DOHH2 (cell line): Measurements from ENCODE around the gene IER5L.

Experiments
- H3F3A ChIP-seq: fragments of 200-600 bp; sonication (generic), shearing (Covaris generic); 2 replicates; pipeline ENCODE4 v1.6.0; 2016; ENCODE audit warnings: antibody characterized with exemption, mild to moderate bottlenecking; ENCODE audit not compliant: control insufficient read depth, insufficient read depth
- H3K27ac ChIP-seq: fragments of 200-600 bp; sonication (generic); 2 replicates; pipeline ENCODE4 v1.5.1; 2014; ENCODE audit warnings: low read depth, mild to moderate bottlenecking, low read length, moderate library complexity
- H3K27me3 ChIP-seq: fragments of 200-600 bp; sonication (generic); 2 replicates; pipeline ENCODE4 v1.6.1; 2014; ENCODE audit warnings: mild to moderate bottlenecking, low read length, mixed read lengths; ENCODE audit not compliant: control insufficient read depth
- H3K36me3 ChIP-seq: fragments of 200-600 bp; sonication (generic); 2 replicates; pipeline ENCODE4 v1.6.1; 2014; ENCODE audit warnings: mild to moderate bottlenecking, low read length, moderate library complexity, mixed read lengths; ENCODE audit not compliant: control insufficient read depth
- H3K4me1 ChIP-seq: fragments of 200-600 bp; sonication (generic); 2 replicates; pipeline ENCODE4 v1.6.1; 2014; ENCODE audit warnings: mild to moderate bottlenecking, low read length, mixed read lengths; ENCODE audit not compliant: control insufficient read depth
- H3K4me2 ChIP-seq: fragments of 200-600 bp; sonication (generic); 2 replicates; pipeline ENCODE4 v1.6.0; 2014; ENCODE audit warnings: mild to moderate bottlenecking, low read length, moderate library complexity
- H3K4me3 ChIP-seq: fragments of 200-600 bp; sonication (generic); 2 replicates; pipeline ENCODE4 v1.5.1; 2014; ENCODE audit warnings: mild to moderate bottlenecking, low read length, mixed read lengths
- H3K79me2 ChIP-seq: fragments of 200-600 bp; sonication (generic); 2 replicates; pipeline ENCODE4 v1.6.1; 2014; ENCODE audit warnings: mild to moderate bottlenecking, low read length, mixed read lengths; ENCODE audit not compliant: control insufficient read depth
- H3K9me2 ChIP-seq: fragments of 200-600 bp; sonication (generic); replicated peaks from 2 replicates; pipeline ENCODE4 v1.6.1; 2014; ENCODE audit warnings: mild to moderate bottlenecking, low read length, mixed read lengths; ENCODE audit not compliant: control insufficient read depth
- H3K9me3 ChIP-seq: fragments of 200-600 bp; sonication (generic); 2 replicates; pipeline ENCODE4 v1.6.1; 2014; ENCODE audit warnings: antibody characterized with exemption, low read length, mixed read lengths; ENCODE audit not compliant: control insufficient read depth, insufficient read depth
- H4K20me1 ChIP-seq: fragments of 200-600 bp; sonication (generic); 2 replicates; pipeline ENCODE4 v1.6.0; 2014; ENCODE audit warnings: low read depth, mild to moderate bottlenecking, antibody characterized with exemption, low read length, moderate library complexity; ENCODE audit not compliant: control insufficient read depth, insufficient read depth
- CTCF ChIP-seq: fragments of 200-600 bp; sonication (generic); IDR thresholded peaks from one replicate; pipeline ENCODE4 v1.5.1; 2014; ENCODE audit warnings: antibody characterized with exemption, mild to moderate bottlenecking, low read depth, low read length; ENCODE audit not compliant: poor library complexity, severe bottlenecking
- EZH2phosphoT487 ChIP-seq: fragments of 200-600 bp; sonication (generic); IDR thresholded peaks from 2 replicates; pipeline ENCODE4 v1.6.1; 2017; ENCODE audit warnings: borderline replicate concordance, mild to moderate bottlenecking, antibody characterized with exemption, low read length, moderate library complexity, mixed read lengths

Gene IER5L

GRCh38 chr9:129201866-129202265 is 23.8 kb upstream of the IER5L start:
- Histone ChIP-seq H3K27ac (no peak overlapping the region), H3K9me3 (no peaks in the 10 kb centered on the region), H3K4me3 (no peak overlapping the region), H3K27me3 (peaks cover 6% of the 10 kb centered on the region), H3F3A (no peaks in the 10 kb centered on the region), H3K9me2 (no peaks in the 10 kb centered on the region), H4K20me1 (no peaks in the 10 kb centered on the region), H3K79me2 (no peaks in the 10 kb centered on the region), H3K4me1 (no peaks in the 10 kb centered on the region), H3K4me2 (no peak overlapping the region), H3K36me3 (no peaks in the 10 kb centered on the region)
- no peak for TF ChIP-seq EZH2phosphoT487
- TF ChIP-seq CTCF, result no peak

- Histone ChIP-seq H4K20me1 (no peaks in the 10 kb centered on the region), H3F3A (no peaks in the 10 kb centered on the region), H3K36me3 (no peaks in the 10 kb centered on the region), H3K4me3 (no peak overlapping the region), H3K27ac (no peak overlapping the region), H3K4me1 (no peaks in the 10 kb centered on the region), H3K9me2 (no peaks in the 10 kb centered on the region), H3K27me3 (peaks cover 6% of the 10 kb centered on the region), H3K4me2 (no peak overlapping the region), H3K9me3 (no peaks in the 10 kb centered on the region), H3K79me2 (no peaks in the 10 kb centered on the region)
- TF ChIP-seq CTCF (no peak), EZH2phosphoT487 (no peak)
Observed at GRCh38 chr9:129201289-129201688, 23.2 kb upstream of the IER5L start.

DNA sequence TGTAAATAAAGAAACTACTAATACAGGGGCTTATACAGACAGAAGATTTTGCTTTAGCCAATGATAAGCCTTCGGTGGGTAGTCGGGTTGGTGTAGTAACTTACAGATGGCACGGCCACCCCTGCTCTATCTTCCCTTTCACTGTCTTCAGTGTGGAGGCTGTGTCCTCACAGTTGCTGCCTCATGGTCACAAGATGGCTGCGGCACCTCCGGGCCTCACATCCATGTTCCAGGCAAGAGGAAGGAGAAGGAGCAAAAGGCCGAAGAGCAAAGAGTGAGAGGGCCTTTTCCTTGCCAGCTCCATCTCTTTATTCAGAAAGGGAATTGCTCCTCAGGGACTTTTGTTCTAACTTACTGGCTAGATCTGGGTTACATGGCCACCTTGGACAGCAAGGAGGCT is 22.2 kb upstream of the IER5L start:
- Histone ChIP-seq H3K4me1 (no peaks in the 10 kb centered on the region), H3K36me3 (no peaks in the 10 kb centered on the region)
- no peak for TF ChIP-seq EZH2phosphoT487
- TF ChIP-seq CTCF, result no peak

DNA sequence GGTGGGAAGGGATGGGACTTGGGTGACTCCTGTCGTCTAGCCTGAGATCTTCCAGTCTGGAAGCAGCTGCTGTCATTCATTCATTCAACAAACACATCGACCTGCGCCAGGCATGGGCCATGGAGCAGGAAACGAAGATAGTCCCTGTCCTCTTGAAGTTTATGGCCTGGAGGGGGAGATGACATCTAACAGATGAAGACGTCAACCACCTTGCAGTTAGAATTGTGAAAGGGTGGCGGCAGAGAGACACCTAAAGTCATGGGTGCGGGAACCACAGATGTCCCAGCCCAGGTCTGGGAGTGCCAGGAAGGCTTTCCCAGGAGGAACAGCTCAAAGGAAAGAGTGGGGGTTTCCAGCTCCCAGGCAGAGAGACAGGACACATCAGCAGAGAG is 21.0 kb upstream of the IER5L start:
- Histone ChIP-seq H3K9me2 (no peaks in the 10 kb centered on the region), H3K4me1 (no peaks in the 10 kb centered on the region), H3K79me2 (no peaks in the 10 kb centered on the region), H3K4me3 (no peak overlapping the region), H3F3A (no peaks in the 10 kb centered on the region), H3K9me3 (no peaks in the 10 kb centered on the region), H3K27me3 (peaks cover 9% of the 10 kb centered on the region), H3K4me2 (no peak overlapping the region), H4K20me1 (no peaks in the 10 kb centered on the region), H3K36me3 (no peaks in the 10 kb centered on the region), H3K27ac (no peak overlapping the region)
- TF ChIP-seq EZH2phosphoT487 (no peak), CTCF (no peak)

More for the DNA sequence above, 22.2 kb upstream of the IER5L start:
- no peak overlapping the region for H3K27ac ChIP-seq
- H3K9me3 ChIP-seq, result no peaks in the 10 kb centered on the region
- H4K20me1 ChIP-seq, result no peaks in the 10 kb centered on the region
- H3K4me3 ChIP-seq, result no peak overlapping the region
- no peaks in the 10 kb centered on the region for H3F3A ChIP-seq
- H3K4me2 ChIP-seq, result no peak overlapping the region
- H3K9me2 ChIP-seq, result no peaks in the 10 kb centered on the region
- peaks cover 6% of the 10 kb centered on the region for H3K27me3 ChIP-seq
- no peaks in the 10 kb centered on the region for H3K79me2 ChIP-seq
